ENCODE results near the gene ZNF407.

DNA sequence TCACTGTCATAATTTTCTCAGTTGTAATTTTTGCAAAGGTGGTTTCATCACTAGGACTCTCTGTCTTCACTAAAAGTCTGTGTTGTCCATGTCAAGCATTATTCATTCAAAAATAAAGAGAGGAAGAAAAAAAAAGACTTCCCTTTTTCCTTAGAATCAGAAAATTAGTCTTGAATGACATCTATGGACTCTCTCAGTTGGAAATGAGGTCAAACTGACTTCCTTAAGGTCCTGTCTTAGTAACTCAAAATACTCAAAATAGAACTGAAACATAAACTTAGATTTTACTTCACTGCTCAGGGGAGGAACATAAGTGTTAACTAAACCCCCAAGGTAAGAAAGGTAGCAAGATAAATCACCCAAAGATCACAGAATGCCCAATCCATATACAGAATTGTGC lies 2.2 kb upstream of the ZNF407 start:
- TF ChIP-seq, protein P1, sequence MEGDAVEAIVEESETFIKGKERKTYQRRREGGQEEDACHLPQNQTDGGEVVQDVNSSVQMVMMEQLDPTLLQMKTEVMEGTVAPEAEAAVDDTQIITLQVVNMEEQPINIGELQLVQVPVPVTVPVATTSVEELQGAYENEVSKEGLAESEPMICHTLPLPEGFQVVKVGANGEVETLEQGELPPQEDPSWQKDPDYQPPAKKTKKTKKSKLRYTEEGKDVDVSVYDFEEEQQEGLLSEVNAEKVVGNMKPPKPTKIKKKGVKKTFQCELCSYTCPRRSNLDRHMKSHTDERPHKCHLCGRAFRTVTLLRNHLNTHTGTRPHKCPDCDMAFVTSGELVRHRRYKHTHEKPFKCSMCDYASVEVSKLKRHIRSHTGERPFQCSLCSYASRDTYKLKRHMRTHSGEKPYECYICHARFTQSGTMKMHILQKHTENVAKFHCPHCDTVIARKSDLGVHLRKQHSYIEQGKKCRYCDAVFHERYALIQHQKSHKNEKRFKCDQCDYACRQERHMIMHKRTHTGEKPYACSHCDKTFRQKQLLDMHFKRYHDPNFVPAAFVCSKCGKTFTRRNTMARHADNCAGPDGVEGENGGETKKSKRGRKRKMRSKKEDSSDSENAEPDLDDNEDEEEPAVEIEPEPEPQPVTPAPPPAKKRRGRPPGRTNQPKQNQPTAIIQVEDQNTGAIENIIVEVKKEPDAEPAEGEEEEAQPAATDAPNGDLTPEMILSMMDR (IDR thresholded peaks at IDR 0.05): no peak
- TF ChIP-seq POLR2A (IDR thresholded peaks at IDR 0.05): no peak
